A549 treated with Mapracorat at 1 μM for 4 hours (cell line): Measurements from ENCODE around the gene KPNA2. TPM values are rescaled to one million over a fixed set of nuclear protein-coding genes. Genes with fewer than 3 reads are reported as not detected.

Experiments
- total RNA-seq: library from RNA; stranded (reverse); fragments of 200-300 nt; extraction: Qiagen RNA extraction; gene quantifications from 5 replicates; pipeline ENCODE4 v1.2.3, GENCODE V29; 2022

Gene KPNA2
- total RNA-seq: 447 to 528 TPM (median 462 TPM) in 5 replicates

GRCh38 chr17:68035523-68036303, at the start of gene KPNA2:
TSS of gene KPNA2 (plus strand) at chr17:68035735. CDS start at chr17:68037133, 1,398 bp downstream.

GRCh38 chr17:67996301-67997171, 39.0 kb upstream of the KPNA2 start, which contains the start of gene C17orf58:
TSS of gene C17orf58 (minus strand) at chr17:67996469. CDS start at chr17:67996198, 271 bp downstream.

Other genes with a start within 250 kb of the KPNA2 start
- gene BPTF, start 210.2 kb upstream of the KPNA2 start, total RNA-seq: 38.6 to 41.1 TPM (median 39.0 TPM) in 5 replicates
- gene C17orf58, start 39.3 kb upstream of the KPNA2 start, total RNA-seq: 15.9 to 19.8 TPM (median 17.6 TPM) in 5 replicates
- gene AMZ2, start 212.3 kb downstream of the KPNA2 start, total RNA-seq: 108 to 121 TPM (median 117 TPM) in 5 replicates